Mammary epithelial cell (primary cell): Measurements from ENCODE around the gene XPO5.

ENCODE experiments used
- EZH2 ChIP-seq: IDR thresholded peaks from 2 replicates; pipeline ENCODE4 v1.6.1; 2012; ENCODE audit warnings: low read length, inconsistent platforms, borderline replicate concordance
- TF ChIP-seq, protein P1 (sequence below), 2 donors: IDR thresholded peaks in 1 of 2; conservative IDR thresholded peaks in 1 of 2; 2 replicates each; pipeline ENCODE4 v1.5.1; 2011 to 2012; ENCODE audit warnings: inconsistent platforms in 2 of 2, low read length in 2 of 2, mild to moderate bottlenecking in 2 of 2, control low read depth in 1 of 2, low read depth in 1 of 2; ENCODE audit not compliant: insufficient read depth in 1 of 2; ENCODE audit errors: extremely low read depth in 1 of 2

DNA sequence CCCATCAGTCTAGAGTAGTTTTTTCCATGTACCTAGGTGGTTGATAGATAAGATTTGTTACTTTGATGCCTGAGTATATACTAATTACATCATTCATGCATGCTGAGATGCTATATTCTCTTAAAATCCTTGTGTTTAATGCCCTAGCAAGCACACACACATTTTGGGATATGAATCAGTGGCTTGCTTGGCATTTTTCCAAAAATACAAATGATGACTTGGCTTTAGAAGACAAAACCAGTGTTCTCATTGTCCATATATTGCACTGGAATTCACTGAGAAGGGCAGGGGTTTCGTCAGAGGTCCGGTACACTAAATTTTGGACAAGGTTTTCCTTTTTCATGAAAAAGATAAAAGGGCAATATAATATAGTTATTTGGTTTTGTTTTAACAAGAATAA lies 28.3 kb upstream of the XPO5 start:
- TF ChIP-seq, protein P1, sequence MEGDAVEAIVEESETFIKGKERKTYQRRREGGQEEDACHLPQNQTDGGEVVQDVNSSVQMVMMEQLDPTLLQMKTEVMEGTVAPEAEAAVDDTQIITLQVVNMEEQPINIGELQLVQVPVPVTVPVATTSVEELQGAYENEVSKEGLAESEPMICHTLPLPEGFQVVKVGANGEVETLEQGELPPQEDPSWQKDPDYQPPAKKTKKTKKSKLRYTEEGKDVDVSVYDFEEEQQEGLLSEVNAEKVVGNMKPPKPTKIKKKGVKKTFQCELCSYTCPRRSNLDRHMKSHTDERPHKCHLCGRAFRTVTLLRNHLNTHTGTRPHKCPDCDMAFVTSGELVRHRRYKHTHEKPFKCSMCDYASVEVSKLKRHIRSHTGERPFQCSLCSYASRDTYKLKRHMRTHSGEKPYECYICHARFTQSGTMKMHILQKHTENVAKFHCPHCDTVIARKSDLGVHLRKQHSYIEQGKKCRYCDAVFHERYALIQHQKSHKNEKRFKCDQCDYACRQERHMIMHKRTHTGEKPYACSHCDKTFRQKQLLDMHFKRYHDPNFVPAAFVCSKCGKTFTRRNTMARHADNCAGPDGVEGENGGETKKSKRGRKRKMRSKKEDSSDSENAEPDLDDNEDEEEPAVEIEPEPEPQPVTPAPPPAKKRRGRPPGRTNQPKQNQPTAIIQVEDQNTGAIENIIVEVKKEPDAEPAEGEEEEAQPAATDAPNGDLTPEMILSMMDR (conservative IDR thresholded peaks at IDR 0.05 in 1 of 2, IDR thresholded peaks at IDR 0.05 in 1 of 2; ENCODE audit: extremely low read depth in 1 of 2, insufficient read depth in 1 of 2, low read depth in 1 of 2, low read length in 2 of 2): no peak
- no peak for TF ChIP-seq EZH2
